Immature natural killer cell (primary cell): ENCODE data around the gene CD8A. TPM values are rescaled to one million over a fixed set of nuclear protein-coding genes. Genes with fewer than 3 reads are reported as not detected.
A peak's percentile ranks its signal among the peaks of the same experiment; 100 is the strongest.

Experiments used
- DNase-seq, 3 donors: peaks; one replicate each; pipeline ENCODE4 v3.0.0; 2022; ENCODE audit warnings: mixed read lengths in 1 of 3
- H3K27ac Mint-ChIP-seq, 6 donors: one replicate each; pipeline ENCODE4 v1.8.0; 2020; ENCODE audit warnings: mixed read lengths in 6 of 6, mild to moderate bottlenecking in 5 of 6, inconsistent platforms in 4 of 6, moderate library complexity in 3 of 6
- H3K27me3 Mint-ChIP-seq, 3 donors: one replicate each; pipeline ENCODE4 v1.8.0; 2020 to 2021; ENCODE audit warnings: low read depth in 3 of 3, mild to moderate bottlenecking in 3 of 3, mixed read lengths in 3 of 3, moderate library complexity in 3 of 3, inconsistent platforms in 1 of 3
- H3K36me3 Mint-ChIP-seq, 3 donors: one replicate each; pipeline ENCODE4 v1.8.0; 2020; ENCODE audit warnings: mixed read lengths in 3 of 3, inconsistent platforms in 2 of 3, mild to moderate bottlenecking in 2 of 3
- H3K4me1 Mint-ChIP-seq, 2 donors: one replicate each; pipeline ENCODE4 v1.8.0; 2020; ENCODE audit warnings: inconsistent platforms in 2 of 2, mild to moderate bottlenecking in 2 of 2, mixed read lengths in 2 of 2, moderate library complexity in 1 of 2
- H3K4me3 Mint-ChIP-seq, 5 donors: one replicate each; pipeline ENCODE4 v1.8.0; 2020; ENCODE audit warnings: mild to moderate bottlenecking in 5 of 5, mixed read lengths in 5 of 5, inconsistent platforms in 3 of 5, moderate library complexity in 3 of 5
- H3K9me3 Mint-ChIP-seq, 6 donors: one replicate each; pipeline ENCODE4 v1.8.0; 2020; ENCODE audit warnings: mild to moderate bottlenecking in 6 of 6, mixed read lengths in 6 of 6, inconsistent platforms in 4 of 6, moderate library complexity in 3 of 6
- polyA plus RNA-seq, 3 donors: library from polyadenylated mRNA; unstranded; fragments of 300-500 nt; fragmentation: Illumina TruSeq; gene quantifications; one replicate each; pipeline ENCODE4 v1.2.3, GENCODE V29; 2021

The CD8A gene
- polyA plus RNA-seq, 3 donors from 2014 or later: 76.9 to 131 (median 93.4) TPM

DNA sequence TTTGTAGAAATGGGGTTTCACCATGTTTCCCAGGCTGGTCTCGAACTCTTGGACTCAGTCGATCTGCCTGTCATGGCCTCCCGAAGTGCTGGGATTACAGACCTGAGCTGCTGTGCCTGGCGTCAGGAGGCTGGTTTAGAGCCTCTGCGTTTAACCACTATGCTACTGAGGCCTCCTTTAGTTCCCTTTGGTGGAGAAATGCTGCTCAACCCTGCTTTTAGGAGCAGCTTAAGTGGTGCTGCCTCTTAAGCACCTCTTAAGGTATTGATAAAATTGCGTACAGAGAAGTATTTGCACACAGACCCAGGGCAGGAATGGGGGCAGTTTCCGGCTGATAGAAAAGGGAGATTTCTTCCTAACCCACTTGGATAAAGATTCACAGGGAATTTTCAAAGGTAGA is 8.0 kb downstream of the CD8A start:
- H3K27me3 Mint-ChIP-seq: peaks cover 4 to 23% (median 18%) of the 10 kb centered on the region in 3 donors
- DNase-seq: no peak
- H3K4me3 Mint-ChIP-seq: no peak overlapping the region
- H3K36me3 Mint-ChIP-seq: peaks cover 4 to 8% (median 6%) of the 10 kb centered on the region in 3 donors
- peaks cover 18 to 21% of the 10 kb centered on the region in 2 donors for H3K4me1 Mint-ChIP-seq
- H3K27ac Mint-ChIP-seq: peak overlapping the region in 2 of 6 donors; percentile 35 to 91
- no peaks in the 10 kb centered on the region for H3K9me3 Mint-ChIP-seq

DNA sequence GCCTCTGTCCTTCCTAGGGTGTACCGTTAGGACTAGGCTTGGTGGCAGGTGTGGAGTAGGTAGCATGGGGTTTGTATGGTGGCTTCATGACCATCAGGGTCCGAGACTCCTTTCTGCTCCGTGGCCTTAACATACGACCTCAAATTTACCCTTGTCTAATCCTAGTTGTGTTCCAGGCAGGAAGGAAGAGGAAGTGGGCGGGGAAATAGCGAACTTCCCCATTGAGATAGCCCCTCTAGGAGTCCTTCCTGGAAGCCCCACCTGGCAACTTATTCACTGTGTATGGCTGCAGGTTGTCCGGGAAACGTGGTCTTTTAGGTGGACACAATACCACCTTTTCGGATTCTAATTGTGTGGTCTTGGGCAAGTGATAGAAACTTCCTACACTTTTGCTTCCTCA is 9.3 kb downstream of the CD8A start:
- no peak overlapping the region for H3K4me3 Mint-ChIP-seq
- H3K27me3 Mint-ChIP-seq: peaks cover 2 to 10% (median 7%) of the 10 kb centered on the region in 3 donors
- peak overlapping the region in 1 of 6 donors; percentile 4 for H3K27ac Mint-ChIP-seq
- peaks cover 9 to 10% of the 10 kb centered on the region in 2 donors for H3K4me1 Mint-ChIP-seq
- DNase-seq: no peak
- peaks cover 5 to 9% (median 8%) of the 10 kb centered on the region in 3 donors for H3K36me3 Mint-ChIP-seq
- H3K9me3 Mint-ChIP-seq: no peaks in the 10 kb centered on the region

DNA sequence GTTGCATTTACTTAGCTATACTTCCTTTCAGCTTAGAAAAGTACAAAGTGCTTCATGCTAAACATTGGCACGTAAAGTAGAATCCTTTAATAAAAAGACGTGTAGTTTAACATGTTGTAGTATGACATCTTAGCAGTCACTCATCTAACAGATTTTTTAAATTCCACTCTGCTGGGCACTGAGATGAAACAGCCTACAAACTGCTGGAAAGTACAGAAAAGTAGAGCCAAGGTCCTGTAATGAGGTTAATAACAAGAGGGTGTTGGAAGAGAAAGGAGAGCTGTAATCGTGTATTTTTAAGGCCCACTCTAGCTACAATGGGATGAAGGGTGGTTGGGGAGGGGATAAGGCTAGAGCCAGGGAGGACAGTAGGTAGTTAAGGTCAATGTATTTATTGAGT is 10.7 kb downstream of the CD8A start:
- Mint-ChIP-seq H3K4me1 (no peaks in the 10 kb centered on the region), H3K27ac (peak overlapping the region in 1 of 6 donors; percentile 9), H3K9me3 (no peaks in the 10 kb centered on the region)

DNA sequence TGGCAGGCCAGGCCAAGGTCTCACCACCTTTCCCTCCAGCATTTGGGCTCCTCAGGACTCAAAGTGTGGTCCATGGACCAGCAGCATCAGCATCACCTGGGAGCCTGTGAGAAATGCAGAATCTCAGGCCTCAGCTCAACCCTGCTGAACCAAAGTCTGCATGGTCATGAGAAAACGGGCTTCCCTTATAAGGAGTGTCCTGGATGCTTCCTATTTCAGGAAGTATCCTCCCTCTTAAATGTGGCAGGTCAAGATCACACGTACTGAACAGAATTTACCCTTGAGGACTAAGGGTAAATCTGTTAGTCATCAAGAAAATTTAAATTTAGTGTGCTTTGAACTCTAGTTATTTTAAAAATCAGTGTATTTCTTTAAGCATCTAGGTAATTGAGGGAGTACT is 11.8 kb downstream of the CD8A start:
- Mint-ChIP-seq H3K27ac (peak overlapping the region in 1 of 6 donors; percentile 20), H3K36me3 (peaks cover 4 to 13% (median 7%) of the 10 kb centered on the region in 3 donors), H3K9me3 (no peaks in the 10 kb centered on the region), H3K4me3 (no peak overlapping the region), H3K4me1 (no peaks in the 10 kb centered on the region), H3K27me3 (peaks cover 3 to 5% (median 4%) of the 10 kb centered on the region in 3 donors)
- DNase-seq: no peak

More for the DNA sequence above, 10.7 kb downstream of the CD8A start:
- Mint-ChIP-seq H3K36me3 (peaks cover under 1 to 4% (median 4%) of the 10 kb centered on the region in 3 donors), H3K4me3 (no peak overlapping the region), H3K27me3 (peaks cover 4 to 5% (median 4%) of the 10 kb centered on the region in 3 donors)
- DNase-seq: no peak

DNA sequence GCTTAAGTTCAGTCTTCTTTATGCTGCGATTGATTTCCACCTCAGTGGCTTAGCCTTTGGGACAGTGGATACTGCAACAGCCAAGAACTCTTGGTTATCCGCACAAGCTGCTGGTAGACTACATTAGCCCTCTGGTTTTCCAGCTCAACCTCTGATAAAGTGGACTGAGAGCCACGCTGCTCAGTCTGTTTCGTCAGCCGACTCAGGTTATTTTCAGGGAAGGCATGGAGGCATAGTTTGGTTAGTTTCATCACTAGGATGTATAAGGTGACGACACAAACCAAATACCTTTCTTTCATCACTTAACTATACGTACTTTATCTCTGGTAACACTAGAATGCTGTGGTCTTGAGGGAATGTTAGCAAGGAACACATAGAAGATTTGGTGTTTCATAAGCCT is 14.2 kb downstream of the CD8A start:
- no peak overlapping the region for H3K27ac Mint-ChIP-seq

DNA sequence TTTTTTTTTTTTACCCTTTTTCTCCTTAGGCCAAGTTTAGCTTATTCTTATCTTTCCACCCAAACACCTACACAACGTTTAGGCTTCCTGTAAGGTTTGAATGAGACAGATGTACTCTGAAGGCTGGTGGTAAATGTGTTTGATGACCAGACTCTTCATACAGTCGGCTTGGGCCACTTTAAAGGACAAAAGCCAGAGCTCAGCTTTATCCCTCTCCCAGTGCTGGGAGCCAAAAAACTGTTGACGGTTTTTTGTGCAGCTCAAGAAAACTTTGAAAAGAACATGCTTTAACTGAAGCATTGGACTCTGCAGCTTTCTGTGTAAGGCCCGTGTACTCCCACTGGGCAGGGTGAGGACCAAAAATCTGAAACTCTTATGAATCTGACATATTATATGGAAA is 15.4 kb downstream of the CD8A start:
- Mint-ChIP-seq H3K27ac (no peak overlapping the region), H3K9me3 (no peaks in the 10 kb centered on the region), H3K4me1 (no peaks in the 10 kb centered on the region), H3K4me3 (no peak overlapping the region), H3K36me3 (peaks cover 9 to 39% (median 25%) of the 10 kb centered on the region in 3 donors), H3K27me3 (peaks cover 0 to 9% (median 6%) of the 10 kb centered on the region in 3 donors)
- no peak for DNase-seq

More for the DNA sequence above, 14.2 kb downstream of the CD8A start:
- no peak for DNase-seq
- Mint-ChIP-seq H3K27me3 (peaks cover under 1 to 8% (median 6%) of the 10 kb centered on the region in 3 donors), H3K4me3 (no peak overlapping the region), H3K9me3 (no peaks in the 10 kb centered on the region), H3K4me1 (no peaks in the 10 kb centered on the region), H3K36me3 (peaks cover 7 to 28% (median 13%) of the 10 kb centered on the region in 3 donors)

DNA sequence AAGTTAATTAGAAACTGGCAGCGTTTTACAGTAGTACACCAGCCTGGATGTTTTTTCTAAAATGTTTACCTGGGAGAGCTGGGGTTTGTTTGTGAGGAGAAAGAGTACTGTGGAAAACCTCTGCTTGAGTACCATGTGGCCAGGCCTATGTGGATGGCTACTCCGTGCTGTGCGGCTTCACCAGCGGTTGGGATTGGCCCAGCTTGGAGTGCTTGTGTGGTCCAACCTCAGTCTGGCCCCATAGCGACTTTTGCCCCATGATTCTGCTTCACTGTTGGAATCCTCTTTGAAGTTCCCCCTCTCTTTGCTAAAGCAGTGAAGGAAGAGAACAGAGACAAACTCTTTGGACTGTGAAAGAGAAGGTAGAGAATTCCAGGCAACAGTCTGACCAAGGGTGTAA is 15.9 kb downstream of the CD8A start:
- Mint-ChIP-seq H3K27me3 (peaks cover 0 to 9% (median 6%) of the 10 kb centered on the region in 3 donors), H3K27ac (peak overlapping the region in 1 of 6 donors; percentile 22), H3K9me3 (no peaks in the 10 kb centered on the region), H3K4me3 (no peak overlapping the region), H3K36me3 (peaks cover 9 to 43% (median 28%) of the 10 kb centered on the region in 3 donors), H3K4me1 (no peaks in the 10 kb centered on the region)
- no peak for DNase-seq

DNA sequence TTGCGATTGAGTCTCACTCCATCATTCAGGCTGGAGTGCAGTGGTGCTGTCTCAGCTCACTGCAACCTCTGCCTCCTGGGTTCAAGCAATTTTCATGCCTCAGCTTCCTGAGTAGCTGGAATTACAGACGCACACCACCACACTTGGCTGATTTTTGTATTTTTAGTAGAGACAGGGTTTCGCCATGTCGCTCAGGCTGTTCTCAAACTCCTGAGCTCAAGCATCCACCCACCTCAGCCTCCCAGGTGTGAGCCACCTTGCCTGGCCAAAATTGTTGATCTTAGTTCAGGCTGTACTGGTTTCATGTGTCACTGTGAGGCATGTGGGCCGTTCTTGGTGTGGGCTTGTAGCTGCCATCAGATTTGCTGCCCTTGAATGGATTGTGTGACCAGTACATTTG is 18.1 kb downstream of the CD8A start:
- no peaks in the 10 kb centered on the region for H3K9me3 Mint-ChIP-seq
- H3K4me3 Mint-ChIP-seq: no peak overlapping the region
- peaks cover 16 to 47% (median 29%) of the 10 kb centered on the region in 3 donors for H3K36me3 Mint-ChIP-seq
- peaks cover 0 to 10% (median 6%) of the 10 kb centered on the region in 3 donors for H3K27me3 Mint-ChIP-seq
- no peak overlapping the region for H3K27ac Mint-ChIP-seq
- peaks cover 0 to 1% of the 10 kb centered on the region in 2 donors for H3K4me1 Mint-ChIP-seq
- no peak for DNase-seq

DNA sequence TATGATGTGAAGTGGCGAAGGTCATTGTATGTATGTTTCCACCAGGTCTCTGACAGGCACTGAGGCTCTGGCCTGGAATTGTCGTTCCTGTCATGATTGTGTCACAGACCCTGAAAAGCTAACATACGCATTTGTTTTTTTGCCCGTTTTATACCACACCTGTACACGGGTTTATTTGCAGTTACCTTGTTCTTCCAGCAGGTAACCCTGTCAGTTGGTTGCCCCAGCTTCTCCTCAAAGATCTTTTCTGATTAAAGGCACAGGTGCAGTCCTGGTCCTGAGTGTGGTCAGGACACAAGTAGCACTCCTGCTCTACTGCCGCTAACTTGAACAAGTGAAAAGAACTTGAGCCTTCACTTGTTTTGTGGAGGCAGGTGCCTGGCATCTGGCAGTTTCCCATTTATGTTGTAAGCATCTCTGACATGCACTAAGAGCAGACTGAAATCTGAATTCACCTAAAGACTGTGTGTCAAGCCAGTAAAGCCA is 19.9 kb downstream of the CD8A start:
- H3K4me3 Mint-ChIP-seq: no peak overlapping the region
- H3K9me3 Mint-ChIP-seq: no peaks in the 10 kb centered on the region
- peaks cover 0 to 1% of the 10 kb centered on the region in 2 donors for H3K4me1 Mint-ChIP-seq
- no peak for DNase-seq
- H3K36me3 Mint-ChIP-seq: peaks cover 15 to 43% (median 29%) of the 10 kb centered on the region in 3 donors
- peaks cover 0 to 10% (median 4%) of the 10 kb centered on the region in 3 donors for H3K27me3 Mint-ChIP-seq
- H3K27ac Mint-ChIP-seq: no peak overlapping the region

DNA sequence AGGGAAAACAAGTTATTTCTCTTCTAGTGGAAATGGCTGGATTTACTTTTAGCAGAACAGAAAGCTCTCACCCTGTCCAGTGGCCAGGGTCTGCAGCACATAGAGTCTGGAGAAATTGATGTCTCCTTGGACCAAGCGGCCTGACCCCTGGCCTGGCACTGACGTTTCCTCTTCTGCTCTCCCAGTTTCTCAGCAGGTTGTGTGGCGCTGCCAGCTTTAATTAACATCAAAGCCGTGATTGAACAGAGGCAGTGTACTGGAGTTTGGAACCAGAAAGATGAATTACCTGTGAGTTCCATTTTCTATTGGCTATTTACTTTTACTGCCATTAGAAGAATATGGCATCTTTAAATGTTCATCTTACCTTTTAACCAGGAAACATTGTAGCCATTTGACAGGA is 20.9 kb downstream of the CD8A start:
- Mint-ChIP-seq H3K9me3 (no peaks in the 10 kb centered on the region), H3K27me3 (peaks cover 0 to 8% (median 1%) of the 10 kb centered on the region in 3 donors), H3K36me3 (peaks cover 15 to 43% (median 27%) of the 10 kb centered on the region in 3 donors), H3K4me3 (no peak overlapping the region), H3K27ac (no peak overlapping the region), H3K4me1 (peaks cover 4 to 5% of the 10 kb centered on the region in 2 donors)
- no peak for DNase-seq

DNA sequence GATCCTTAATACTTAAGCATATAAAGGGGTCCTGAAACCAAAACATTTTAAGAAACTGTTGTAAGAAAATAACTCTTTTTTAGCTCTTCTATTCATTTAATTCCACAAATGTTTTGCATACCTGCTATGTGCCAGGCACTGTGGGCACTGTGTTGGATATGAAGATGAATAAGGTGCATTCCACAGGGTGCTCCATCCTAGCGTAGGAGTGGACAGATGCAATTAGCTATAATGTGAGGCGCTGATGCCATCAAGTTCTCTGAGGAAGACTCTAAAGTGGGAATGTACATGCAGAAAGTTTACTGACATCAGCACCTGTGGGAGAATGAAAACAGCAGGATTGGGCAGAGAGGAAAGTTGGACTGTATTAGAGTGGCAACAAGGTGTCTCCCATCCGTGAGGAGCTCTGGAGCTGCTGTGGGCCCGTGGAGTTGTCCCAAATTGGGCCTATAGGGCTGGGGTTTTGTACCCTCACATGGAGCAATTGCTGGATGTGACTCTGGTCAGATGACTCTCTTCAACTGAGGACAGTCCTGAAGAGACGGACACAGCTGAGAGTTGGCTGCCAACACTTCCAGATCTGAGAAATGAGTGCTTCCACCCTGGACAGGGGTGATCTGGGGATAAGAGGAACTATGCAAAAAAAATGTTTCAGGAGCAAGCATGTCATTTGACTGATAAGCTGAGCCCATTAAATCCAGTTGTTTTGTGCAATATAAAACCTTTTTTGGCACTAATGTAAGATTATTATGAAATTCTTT is 22.3 kb downstream of the CD8A start:
- Mint-ChIP-seq H3K4me1 (peaks cover 11% of the 10 kb centered on the region in 2 donors), H3K27me3 (peaks cover 0 to 5% (median 1%) of the 10 kb centered on the region in 3 donors), H3K4me3 (no peak overlapping the region), H3K36me3 (peaks cover 15 to 29% (median 22%) of the 10 kb centered on the region in 3 donors), H3K27ac (peak overlapping the region in 1 of 6 donors; percentile 72), H3K9me3 (no peaks in the 10 kb centered on the region)
- DNase-seq: no peak

DNA sequence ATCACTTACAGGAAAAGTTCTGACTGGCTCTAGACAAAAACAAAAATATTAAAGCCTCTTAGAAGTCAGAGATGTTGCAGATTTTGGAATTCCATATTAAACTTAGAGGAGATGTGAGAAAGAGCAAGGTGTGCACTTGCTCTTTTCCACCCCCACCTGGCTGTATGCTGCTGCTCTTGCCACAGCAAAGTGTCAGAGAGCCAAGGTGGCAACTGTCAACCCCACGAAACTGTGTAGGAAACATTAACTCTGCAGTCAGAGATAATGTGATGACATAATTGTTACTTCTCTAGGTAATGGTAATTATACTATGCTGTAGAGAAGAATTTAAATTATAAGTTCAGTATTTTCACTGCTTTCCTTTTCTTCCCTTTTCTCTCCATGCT is 25.4 kb downstream of the CD8A start:
- Mint-ChIP-seq H3K27ac (peak overlapping the region in 1 of 6 donors; percentile 0), H3K4me3 (no peak overlapping the region), H3K36me3 (peaks cover 4 to 10% (median 8%) of the 10 kb centered on the region in 3 donors)

DNA sequence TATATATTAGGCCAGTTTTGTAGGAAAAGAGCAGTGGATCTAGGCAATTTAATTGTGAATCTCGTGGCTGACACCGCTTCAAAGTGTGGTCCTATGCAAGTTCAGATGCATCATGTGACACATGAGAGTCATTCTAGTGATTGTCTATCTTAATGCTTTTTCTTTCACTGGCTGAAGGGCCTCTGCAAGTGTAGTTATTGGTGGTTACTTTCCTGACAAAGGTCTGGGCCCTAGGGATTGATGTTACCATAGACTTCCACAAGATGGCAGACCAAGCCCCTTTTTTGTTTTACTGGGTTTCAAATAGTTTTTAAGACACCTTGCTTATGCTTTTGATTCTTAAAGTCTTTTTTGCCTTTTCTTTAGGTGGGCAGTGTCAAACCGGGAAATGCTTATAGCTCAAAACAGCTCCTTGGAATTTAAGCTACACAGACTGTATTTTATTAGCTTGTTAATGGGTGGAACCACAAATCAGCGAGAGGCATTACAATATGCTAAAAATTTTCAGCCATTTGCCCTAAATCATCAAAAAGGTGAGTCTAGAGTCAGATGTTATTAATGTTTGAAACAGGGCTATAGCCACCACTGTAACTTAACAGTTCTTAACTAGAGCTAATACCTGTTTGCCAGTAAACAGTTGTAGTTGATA is 25.9 kb downstream of the CD8A start:
- peaks cover 0 to 3% (median 2%) of the 10 kb centered on the region in 3 donors for H3K27me3 Mint-ChIP-seq
- H3K4me3 Mint-ChIP-seq: no peak overlapping the region
- DNase-seq: peak; percentile 34 to 50 (median 38)
- peaks cover 24 to 25% of the 10 kb centered on the region in 2 donors for H3K4me1 Mint-ChIP-seq
- peaks cover under 1 to 10% (median 4%) of the 10 kb centered on the region in 3 donors for H3K36me3 Mint-ChIP-seq
- H3K9me3 Mint-ChIP-seq: no peaks in the 10 kb centered on the region
- peak overlapping the region; percentile 0 to 80 (median 64) for H3K27ac Mint-ChIP-seq

More for the DNA sequence above, 25.4 kb downstream of the CD8A start:
- H3K27me3 Mint-ChIP-seq: peaks cover 0 to 3% (median 2%) of the 10 kb centered on the region in 3 donors
- peaks cover 23% of the 10 kb centered on the region in 2 donors for H3K4me1 Mint-ChIP-seq
- DNase-seq: no peak
- no peaks in the 10 kb centered on the region for H3K9me3 Mint-ChIP-seq

DNA sequence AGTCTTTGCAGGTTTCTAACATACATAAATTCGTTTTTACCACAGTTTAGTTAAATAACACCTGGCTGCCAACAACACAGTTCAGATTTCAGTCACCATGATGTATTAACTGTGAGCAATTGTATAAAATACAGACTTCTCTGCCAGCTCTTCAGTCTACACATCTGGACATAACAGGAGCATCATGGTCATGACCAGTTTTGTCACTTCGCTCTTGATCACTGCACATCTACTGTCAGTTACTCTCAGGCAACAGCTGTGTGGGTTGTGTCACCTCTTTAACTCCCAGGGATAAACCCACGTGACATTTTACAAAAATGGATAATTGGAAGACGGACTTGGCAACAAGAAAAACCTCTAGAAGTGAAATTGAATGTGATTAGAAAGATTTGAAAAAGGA is 30.3 kb downstream of the CD8A start:
- H3K36me3 Mint-ChIP-seq: peaks cover 4 to 11% (median 7%) of the 10 kb centered on the region in 3 donors
- peak overlapping the region in 3 of 6 donors; percentile 27 to 51 (median 31) for H3K27ac Mint-ChIP-seq
- H3K9me3 Mint-ChIP-seq: no peaks in the 10 kb centered on the region
- peaks cover 0 to 2% (median 1%) of the 10 kb centered on the region in 3 donors for H3K27me3 Mint-ChIP-seq
- DNase-seq: no peak
- no peak overlapping the region for H3K4me3 Mint-ChIP-seq
- H3K4me1 Mint-ChIP-seq: peaks cover 29 to 60% of the 10 kb centered on the region in 2 donors
